ENCODE measurements around the gene RSRP1.

RSRP1 gene

GRCh38 chr1:25216123-25216522, 31.1 kb downstream of the RSRP1 start:
- no peak for DNase-seq

DNA sequence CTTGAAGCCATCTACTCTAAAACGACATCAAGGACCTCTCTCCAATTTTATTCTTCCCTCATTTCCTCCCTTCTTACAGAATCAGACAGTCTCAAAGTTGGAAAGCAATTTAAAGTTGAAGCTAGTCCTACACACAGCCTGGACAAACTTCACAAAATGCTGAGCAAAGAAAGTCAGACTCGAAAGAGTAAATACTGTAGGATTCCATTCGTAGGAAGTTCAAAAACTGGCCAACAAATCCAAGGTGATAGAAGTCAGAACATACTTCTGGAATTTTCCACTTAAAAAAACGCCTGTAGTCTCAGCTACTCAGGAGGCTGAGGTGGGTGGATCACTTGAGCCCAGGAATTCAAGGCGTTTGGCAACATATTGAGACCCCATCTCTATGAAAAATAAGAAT, 34.5 kb downstream of the RSRP1 start:
- no peak for DNase-seq

DNA sequence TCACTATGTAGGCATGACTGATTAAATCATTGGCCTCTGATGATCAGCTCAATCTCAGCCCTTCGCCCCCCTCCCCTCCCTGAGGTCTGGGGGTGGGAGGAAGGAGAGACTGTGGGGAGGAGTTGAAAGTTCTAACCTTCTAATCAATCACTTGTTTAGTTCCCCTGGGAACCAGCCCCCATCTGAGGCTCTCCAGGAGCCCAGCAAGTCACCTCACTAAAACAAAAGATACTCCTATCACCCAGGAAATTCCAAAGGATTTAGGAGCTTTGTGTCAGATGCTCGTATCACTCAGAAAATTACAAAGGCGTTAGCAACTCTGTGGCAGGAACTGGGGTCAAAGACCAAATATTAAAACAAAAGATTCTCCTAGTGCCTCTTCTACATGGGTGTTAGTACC, 36.5 kb downstream of the RSRP1 start:
- no peak for DNase-seq

GRCh38 chr1:25209516-25209915, 37.7 kb downstream of the RSRP1 start:
- no peak for DNase-seq

DNA sequence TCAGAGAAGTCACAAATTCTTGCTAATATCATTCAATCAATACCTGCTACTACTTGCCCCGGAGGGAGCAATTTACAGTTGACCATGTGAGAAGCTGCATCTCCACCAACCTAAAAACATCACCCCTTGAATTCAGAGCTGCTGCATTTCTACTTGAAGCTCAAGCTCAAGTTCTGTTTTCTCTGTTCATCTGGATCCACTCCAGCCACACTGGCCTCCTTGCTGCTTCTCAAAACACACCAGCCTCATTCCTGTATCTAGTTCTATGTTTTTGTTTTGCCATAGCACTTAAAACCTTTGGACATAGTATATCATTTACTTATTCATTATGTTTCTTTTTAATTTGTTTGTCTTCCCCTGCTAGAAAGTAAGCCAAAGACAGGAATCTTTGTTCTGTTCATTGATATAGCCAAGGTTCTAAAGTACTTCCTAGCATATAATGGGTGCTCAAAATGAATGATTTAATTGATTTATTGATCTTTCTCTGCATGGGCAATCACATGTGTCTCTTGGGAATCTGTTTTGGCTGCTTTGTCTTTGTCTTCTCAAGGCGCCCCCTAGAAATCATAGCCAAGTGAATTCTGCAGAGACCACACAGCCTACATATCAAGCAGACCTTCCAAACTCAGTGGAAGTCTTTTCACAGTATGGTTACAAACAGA, 38.6 kb downstream of the RSRP1 start:
- no peak for DNase-seq

GRCh38 chr1:25208092-25208491, 39.2 kb downstream of the RSRP1 start:
- no peak for DNase-seq

GRCh38 chr1:25206201-25206600, 41.1 kb downstream of the RSRP1 start:
- no peak for DNase-seq

DNA sequence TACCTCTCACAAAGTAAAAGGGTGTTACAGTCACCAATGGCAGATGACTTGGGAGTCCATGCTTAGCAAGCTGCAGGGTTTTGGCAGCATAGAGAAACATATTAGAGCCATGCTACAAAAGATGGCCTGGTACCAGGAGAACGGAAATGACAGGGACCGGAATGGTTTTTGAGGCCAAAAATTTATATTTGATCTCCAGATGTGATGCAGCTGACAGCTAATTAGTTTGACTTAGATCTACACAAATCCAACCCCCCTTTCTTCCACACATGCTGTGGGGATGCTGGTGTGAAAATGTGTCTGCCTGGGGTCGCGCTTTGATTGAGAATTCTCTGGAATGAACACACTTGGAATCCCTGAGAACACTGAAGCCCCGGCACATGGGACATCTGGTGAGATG, 41.5 kb downstream of the RSRP1 start:
- no peak for DNase-seq

- no peak for DNase-seq
Measured at GRCh38 chr1:25204797-25205480, 42.3 kb downstream of the RSRP1 start.

DNA sequence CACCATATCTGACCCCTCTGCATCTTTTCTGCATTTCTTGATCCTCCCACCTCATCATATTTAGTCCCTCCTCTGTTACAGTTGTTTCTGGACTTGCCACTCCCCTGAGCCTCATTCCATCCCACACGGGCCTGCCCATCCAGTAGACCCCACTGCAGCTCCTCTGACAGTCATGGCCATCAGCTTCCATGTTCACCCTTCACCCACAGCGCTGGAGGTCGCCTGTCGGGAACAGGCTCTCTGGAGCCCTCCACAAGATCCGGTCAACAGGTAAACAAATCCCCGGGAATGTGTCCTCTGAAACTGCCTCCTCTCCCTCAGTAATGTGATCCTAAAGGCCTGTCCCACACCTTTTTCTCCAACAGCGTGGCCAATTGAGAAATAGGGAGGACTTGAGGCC, 46.2 kb downstream of the RSRP1 start:
- no peak for DNase-seq

- DNase-seq = no peak
Measured at GRCh38 chr1:25199819-25200620, 47.2 kb downstream of the RSRP1 start.

DNA sequence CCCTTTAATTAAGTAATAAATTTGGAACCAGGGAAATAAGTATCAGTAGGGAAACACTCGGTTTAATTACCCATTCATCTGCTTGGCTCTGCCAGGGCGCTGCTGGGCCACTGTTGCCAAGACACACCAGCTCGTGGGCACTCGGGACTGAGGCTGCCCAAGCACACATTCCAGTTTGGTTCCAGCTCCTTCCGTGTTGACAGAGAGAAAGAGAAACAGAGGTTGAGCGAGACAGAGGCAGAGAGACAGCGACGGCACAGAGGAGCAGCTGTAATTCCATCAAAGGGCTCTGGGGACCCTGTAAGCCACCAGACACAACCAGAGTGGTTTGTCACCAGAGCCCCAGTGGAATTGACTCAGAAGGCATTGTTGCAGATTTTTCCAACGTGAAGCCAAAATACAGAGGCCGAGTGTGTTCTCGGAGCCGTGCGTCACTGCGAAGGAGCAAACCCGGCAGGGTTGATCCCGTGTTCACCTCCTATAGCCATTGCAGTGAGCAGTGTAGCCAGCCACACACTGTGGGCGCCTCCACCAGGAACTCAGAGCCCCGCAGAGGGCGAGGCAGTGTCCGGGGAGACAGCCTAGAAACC, 48.5 kb downstream of the RSRP1 start:
- DNase-seq = no peak

- DNase-seq = no peak
Measured at GRCh38 chr1:25197982-25198662, 49.1 kb downstream of the RSRP1 start.

DNA sequence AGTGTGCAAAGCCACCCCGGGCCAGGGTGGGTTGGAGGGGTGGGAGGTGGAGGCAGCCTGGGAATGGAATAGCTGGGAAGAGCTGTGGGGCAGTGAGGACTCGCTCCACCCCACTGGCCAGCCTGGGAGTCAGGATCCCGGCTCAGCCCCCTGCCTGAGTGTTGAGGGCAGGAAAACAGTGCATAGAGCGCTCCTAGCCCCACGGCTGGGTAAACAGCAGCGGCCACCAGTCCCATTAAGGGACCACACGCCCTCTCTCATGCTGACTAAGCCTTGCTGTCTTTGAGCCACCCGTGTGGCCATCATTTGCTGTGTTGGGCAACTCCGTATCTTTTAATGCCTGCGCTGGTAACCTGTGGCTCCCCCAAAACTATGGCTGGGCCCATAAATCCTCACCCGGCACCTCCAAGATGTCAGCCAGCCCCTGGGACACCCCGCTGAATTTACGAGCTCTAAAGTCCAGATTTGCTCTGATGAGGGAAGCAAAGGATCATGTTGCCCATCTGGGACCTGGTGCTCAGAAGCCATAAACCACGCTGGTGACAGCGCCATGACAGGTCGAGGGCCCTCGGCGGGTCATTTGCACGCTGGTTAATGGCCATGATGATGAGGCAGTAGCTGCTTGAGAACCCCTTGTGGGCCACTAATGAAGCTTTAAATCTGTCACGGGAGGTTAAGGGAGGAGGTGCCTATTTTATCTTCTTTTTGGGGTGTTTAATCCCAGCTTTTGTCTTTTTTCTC, 49.8 kb downstream of the RSRP1 start:
- no peak for DNase-seq

DNA sequence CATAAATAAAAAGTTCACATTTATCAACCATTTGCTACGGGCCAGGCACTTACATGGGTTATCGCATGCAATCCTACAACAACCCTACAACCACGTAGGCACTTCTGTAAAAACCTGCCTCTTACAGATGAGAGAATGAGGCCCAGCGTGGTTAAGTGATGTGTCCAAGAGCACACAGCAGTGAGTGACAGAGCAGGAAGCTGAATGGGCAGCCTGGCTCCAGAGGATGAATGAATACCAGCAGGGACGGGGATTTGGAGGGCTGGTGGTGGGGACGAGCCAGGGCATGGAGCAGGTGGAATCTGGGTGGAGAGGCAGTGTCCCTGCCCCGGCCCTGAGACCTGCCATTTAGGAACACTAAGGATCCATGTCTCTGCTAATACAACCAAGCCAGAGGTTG, 50.4 kb downstream of the RSRP1 start:
- no peak for DNase-seq

DNA sequence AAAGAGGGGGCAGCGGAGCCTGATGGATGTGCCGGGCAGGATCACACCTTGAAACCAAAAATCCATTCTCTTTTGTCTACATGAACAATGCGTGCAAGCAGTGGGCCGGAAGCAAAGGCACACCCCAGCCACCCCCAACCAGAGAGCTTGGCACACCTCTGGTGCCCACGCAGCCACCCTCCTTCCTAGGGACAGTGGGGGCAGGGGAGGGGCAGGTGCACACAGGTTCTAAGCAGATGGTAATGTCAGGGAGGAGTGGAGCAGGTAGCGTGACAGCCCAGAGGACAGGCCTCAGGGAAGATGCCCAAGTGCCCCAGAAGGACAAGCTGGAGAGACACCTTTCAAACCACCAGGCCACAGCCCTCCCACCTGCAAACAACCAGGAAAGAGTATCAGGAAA, 51.4 kb downstream of the RSRP1 start:
- no peak for DNase-seq

DNA sequence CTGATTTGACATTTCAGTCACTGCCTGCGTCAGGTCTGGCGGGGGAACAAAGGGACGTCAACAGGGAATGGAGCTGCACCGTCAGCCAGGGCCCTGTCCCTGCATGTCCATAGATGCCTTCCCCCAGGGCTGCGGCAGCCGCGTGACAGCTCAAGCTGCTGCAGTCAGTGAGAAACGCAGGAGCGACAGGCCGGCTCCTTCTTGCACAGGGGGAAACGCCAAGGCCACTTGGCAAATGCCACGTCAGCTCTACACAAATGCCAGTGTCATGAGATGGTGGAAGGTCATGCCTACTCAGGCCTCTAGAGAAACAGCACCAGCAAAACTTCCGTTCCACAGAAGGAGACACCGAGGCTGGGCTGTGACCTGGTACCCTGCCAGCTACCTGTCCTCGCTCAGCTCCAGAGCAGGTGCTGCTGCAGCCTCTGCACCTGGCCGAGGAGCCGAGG, 52.7 kb downstream of the RSRP1 start:
- DNase-seq = no peak

- no peak for DNase-seq
Measured at GRCh38 chr1:25194054-25194453, 53.2 kb downstream of the RSRP1 start.

- DNase-seq = no peak
Measured at GRCh38 chr1:25193229-25193628, 54.0 kb downstream of the RSRP1 start.
